Ovary (tissue), 9 donors: ENCODE measurements around the gene HOXC11. TPM values are rescaled to one million over a fixed set of nuclear protein-coding genes. Genes with fewer than 3 reads are reported as not detected.

ENCODE experiments used
- DNase-seq, 5 donors: peaks; one replicate each; pipeline ENCODE4 v3.0.0-alpha.2; 2019 to 2020
- H3K27ac ChIP-seq, 2 donors: fragments of 200-600 bp; one replicate each; pipeline versions ENCODE4 v1.5.1 to v1.8.0; 2019 to 2022
- H3K27me3 ChIP-seq: fragments of 200-600 bp; one replicate; pipeline ENCODE4 v1.8.0; 2022
- H3K36me3 ChIP-seq: fragments of 200-600 bp; sonication (generic); one replicate; pipeline ENCODE4 v1.5.1; 2019
- H3K4me1 ChIP-seq: one replicate; pipeline ENCODE4 v1.8.1; 2013; ENCODE audit warnings: mild to moderate bottlenecking, moderate library complexity; ENCODE audit not compliant: insufficient read depth
- H3K4me3 ChIP-seq: fragments of 200-600 bp; sonication (generic); one replicate; pipeline ENCODE4 v1.5.1; 2017
- H3K9me3 ChIP-seq, 2 donors: fragments of 200-600 bp in 1 of 2; sonication (generic) in 1 of 2; one replicate each; pipeline versions ENCODE4 v1.5.1 to v1.8.1; 2013 to 2019; ENCODE audit warnings: mild to moderate bottlenecking in 1 of 2, moderate library complexity in 1 of 2
- EP300 ChIP-seq: sonication (generic); formaldehyde crosslinking; IDR thresholded peaks from one replicate; pipeline ENCODE4 v1.6.1; 2017; ENCODE audit warnings: antibody characterized with exemption
- POLR2A ChIP-seq: fragments of 450-650 bp; IDR thresholded peaks from one replicate; pipeline ENCODE4 v1.6.1; 2017; ENCODE audit warnings: antibody characterized with exemption, mild to moderate bottlenecking, moderate library complexity
- WGBS, 3 donors: extraction: QIAGEN DNeasy Blood & Tissue Kit in 1 of 3; methylation state at CpG; one replicate each; pipeline versions ENCODE4 v1.1.5 to v1.1.7; 2013 to 2017; 5-methylcytosine and 5-hydroxymethylcytosine counted together
- intact Hi-C, 4 donors: fragments of 100-400 bp; cut with DNase I; formaldehyde crosslinking; loops; one replicate each; pipeline versions ENCODE4 v1.11.0 to v1.15.1; 2022 to 2023
- polyA plus RNA-seq, 2 donors: library from polyadenylated mRNA; stranded (reverse); fragments of 200-250 nt in 1 of 2; fragments of 350-450 nt in 1 of 2; fragmentation: Illumina TruSeq in 1 of 2; extraction: RNeasy Lipid Tissue Mini Kit (QIAGEN cat#74804) in 1 of 2; gene quantifications; one replicate each; pipeline ENCODE4 v1.2.3, GENCODE V29; 2013 to 2014
- total RNA-seq, 7 donors: library from RNA; depleted of rRNA in 2 of 7; stranded (reverse); fragments of >200 nt in 2 of 7; fragmentation: NEBNext Ultra II Directional in 3 of 7; extraction: Animal tissue kit (Norgen Biotek cat#: 25700) in 3 of 7; gene quantifications; one replicate each; pipeline versions ENCODE4 v1.1.0 to v1.2.4, GENCODE V29; 2016 to 2023
- TF ChIP-seq, protein P1 (sequence below), 3 donors: fragments of 450-650 bp in 2 of 3; fragments of 200-600 bp in 1 of 3; IDR thresholded peaks; one replicate each; pipeline versions ENCODE4 v1.5.1 to v1.8.0; 2016 to 2022; ENCODE audit warnings: antibody characterized with exemption in 3 of 3, mild to moderate bottlenecking in 1 of 3
- donor health status: DM: no; HTN: no; CAD: no; lungs with moderate emphysema.
- donor health status: DM: no; HTN: no; CAD: no.
- donor health status: Bipolar disorder and iron deficiency.
- donor health status: DM: yes; HTN: yes; CAD: no.
- donor health status: DM: no; HTN: no; CAD: no.
- donor health status: DM: yes; HTN: yes; CAD: no.

Gene HOXC11
- total and polyA plus RNA-seq, 9 donors, result 0.12 to 1.1 TPM; not detected in 7

DNA sequence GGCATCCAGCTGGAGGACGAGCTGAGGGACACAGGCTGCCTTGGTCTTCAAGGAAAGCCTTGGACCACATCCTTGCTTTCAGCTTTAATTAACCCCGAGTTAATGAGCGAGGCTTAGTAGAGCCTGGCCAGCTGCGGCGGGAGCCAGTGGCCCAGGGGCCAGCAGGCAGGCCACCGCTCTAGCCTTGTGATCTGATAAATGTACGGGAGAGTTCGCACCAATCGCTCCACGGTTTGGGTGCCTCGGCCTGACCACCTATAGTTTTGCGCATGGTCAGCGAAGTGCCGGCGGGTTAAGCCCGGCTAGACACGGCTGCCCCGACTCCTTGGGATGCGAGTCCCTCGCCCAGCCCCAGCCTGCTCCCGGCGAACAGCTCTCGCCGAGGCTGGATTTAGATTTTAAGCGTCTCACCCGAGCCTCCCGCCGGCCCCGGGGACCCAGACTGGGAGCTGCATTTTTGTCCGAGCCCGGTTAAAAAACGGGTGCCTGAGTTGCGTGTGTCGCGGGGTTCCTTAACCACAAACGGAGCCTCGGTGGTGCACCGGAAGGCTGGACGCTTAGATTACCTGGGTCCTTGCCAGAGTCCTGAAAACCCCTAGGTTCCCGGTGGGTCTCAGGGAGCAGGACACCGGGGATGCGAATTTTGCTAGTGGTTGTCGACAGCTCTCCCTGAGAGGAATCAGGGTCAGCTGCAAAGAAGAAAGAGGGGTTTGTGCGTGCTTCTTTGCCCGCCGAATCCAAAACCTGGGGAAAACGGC, 21.2 kb upstream of the HOXC11 start:
- peaks cover 4% of the 10 kb centered on the region for H3K4me1 ChIP-seq
- TF ChIP-seq POLR2A (no peak), EP300 (no peak)
- TF ChIP-seq, protein P1, sequence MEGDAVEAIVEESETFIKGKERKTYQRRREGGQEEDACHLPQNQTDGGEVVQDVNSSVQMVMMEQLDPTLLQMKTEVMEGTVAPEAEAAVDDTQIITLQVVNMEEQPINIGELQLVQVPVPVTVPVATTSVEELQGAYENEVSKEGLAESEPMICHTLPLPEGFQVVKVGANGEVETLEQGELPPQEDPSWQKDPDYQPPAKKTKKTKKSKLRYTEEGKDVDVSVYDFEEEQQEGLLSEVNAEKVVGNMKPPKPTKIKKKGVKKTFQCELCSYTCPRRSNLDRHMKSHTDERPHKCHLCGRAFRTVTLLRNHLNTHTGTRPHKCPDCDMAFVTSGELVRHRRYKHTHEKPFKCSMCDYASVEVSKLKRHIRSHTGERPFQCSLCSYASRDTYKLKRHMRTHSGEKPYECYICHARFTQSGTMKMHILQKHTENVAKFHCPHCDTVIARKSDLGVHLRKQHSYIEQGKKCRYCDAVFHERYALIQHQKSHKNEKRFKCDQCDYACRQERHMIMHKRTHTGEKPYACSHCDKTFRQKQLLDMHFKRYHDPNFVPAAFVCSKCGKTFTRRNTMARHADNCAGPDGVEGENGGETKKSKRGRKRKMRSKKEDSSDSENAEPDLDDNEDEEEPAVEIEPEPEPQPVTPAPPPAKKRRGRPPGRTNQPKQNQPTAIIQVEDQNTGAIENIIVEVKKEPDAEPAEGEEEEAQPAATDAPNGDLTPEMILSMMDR (IDR thresholded peaks at IDR 0.05), result no peak
- H3K27ac ChIP-seq, result no peak overlapping the region
- no peaks in the 10 kb centered on the region for H3K9me3 ChIP-seq
- H3K4me3 ChIP-seq, result no peak overlapping the region
- peaks cover 14% of the 10 kb centered on the region for H3K27me3 ChIP-seq
- intact Hi-C loops, result no loop called here
- DNase-seq, result no peak
- H3K36me3 ChIP-seq, result no peaks in the 10 kb centered on the region
- 5 to 17% (median 9%) methylated on average over 25 to 47 of the region's 47 CpGs for WGBS, 3 donors

DNA sequence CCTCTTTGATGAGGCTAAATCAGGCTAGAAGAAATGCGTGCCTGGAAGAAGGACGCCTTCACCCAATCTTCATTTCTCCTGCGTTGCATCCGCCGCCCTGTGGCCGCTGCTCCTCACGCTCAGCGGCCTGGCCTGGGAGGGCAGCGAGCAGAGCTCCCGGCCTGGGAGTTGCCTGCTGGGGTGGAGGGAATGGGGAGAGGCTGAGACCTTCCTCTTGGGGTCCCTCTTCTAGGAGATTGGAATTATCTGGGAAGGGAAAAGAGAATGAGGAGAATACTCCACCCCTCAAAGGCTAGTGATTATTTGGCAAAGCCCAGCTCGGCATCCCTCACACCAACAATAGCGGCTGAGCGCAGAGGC, 20.6 kb upstream of the HOXC11 start:
- 21 to 37% (median 36%) methylated on average over 13 of the region's 13 CpGs for WGBS, 3 donors
- peaks cover 14% of the 10 kb centered on the region for H3K27me3 ChIP-seq

DNA sequence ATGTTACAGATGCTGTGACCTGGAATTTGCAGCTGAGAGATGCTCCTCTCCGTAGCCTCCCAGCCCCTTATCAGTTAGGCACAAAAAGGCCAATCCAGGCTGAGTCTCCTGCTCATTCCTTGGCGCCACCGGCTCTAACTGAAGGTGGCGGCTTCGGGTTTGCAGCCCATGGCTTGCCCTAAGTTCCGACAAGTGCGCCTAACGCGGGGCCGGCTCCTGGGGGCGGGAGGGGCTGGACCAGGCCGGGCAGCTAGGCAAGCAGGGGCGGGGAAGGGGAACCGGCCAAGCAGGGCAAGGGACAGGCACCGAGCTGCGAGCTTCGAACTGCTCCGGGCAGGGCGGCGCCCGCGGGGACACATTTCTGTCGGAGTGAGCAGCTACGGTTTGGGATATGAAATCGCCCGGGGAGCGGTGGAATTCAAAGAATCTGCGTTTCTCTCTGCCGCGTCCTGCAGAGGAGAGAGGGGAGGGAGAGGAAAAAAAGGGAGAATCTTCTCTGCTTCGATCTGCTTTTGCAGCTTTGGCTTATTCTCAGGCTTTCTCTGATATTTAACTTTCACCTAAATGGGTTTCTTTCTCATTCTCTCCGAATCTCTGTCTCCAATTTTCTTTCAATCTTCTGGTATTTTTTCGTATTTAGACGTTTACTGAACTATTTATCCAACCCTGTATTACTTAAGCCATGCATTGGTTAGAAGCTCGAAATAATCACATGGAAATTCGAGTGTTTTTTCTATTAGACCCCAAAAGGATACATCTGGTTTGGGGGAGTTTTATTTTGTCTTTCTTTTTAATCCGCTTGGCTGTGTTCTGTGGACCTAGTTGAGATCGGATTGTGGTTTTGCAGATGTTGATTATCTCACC, 19.8 kb upstream of the HOXC11 start:
- Histone ChIP-seq H3K4me1 (peaks cover 4% of the 10 kb centered on the region), H3K9me3 (no peaks in the 10 kb centered on the region), H3K4me3 (no peak overlapping the region), H3K36me3 (no peaks in the 10 kb centered on the region), H3K27ac (no peak overlapping the region), H3K27me3 (peaks cover 14% of the 10 kb centered on the region)
- intact Hi-C loops, result no loop called here
- WGBS, 3 donors, result 9 to 14% (median 9%) methylated on average over 38 of the region's 38 CpGs
- TF ChIP-seq, protein P1 (IDR thresholded peaks at IDR 0.05), result no peak
- TF ChIP-seq POLR2A (no peak), EP300 (no peak)
- DNase-seq, result no peak

More for the DNA sequence above, 20.6 kb upstream of the HOXC11 start:
- Histone ChIP-seq H3K27ac (no peak overlapping the region), H3K36me3 (no peaks in the 10 kb centered on the region), H3K4me1 (peaks cover 4% of the 10 kb centered on the region), H3K9me3 (no peaks in the 10 kb centered on the region), H3K4me3 (no peak overlapping the region)
- no peak for TF ChIP-seq POLR2A
- TF ChIP-seq, protein P1 (IDR thresholded peaks at IDR 0.05), result no peak
- no peak for TF ChIP-seq EP300
- intact Hi-C loops, result no loop called here
- no peak for DNase-seq

DNA sequence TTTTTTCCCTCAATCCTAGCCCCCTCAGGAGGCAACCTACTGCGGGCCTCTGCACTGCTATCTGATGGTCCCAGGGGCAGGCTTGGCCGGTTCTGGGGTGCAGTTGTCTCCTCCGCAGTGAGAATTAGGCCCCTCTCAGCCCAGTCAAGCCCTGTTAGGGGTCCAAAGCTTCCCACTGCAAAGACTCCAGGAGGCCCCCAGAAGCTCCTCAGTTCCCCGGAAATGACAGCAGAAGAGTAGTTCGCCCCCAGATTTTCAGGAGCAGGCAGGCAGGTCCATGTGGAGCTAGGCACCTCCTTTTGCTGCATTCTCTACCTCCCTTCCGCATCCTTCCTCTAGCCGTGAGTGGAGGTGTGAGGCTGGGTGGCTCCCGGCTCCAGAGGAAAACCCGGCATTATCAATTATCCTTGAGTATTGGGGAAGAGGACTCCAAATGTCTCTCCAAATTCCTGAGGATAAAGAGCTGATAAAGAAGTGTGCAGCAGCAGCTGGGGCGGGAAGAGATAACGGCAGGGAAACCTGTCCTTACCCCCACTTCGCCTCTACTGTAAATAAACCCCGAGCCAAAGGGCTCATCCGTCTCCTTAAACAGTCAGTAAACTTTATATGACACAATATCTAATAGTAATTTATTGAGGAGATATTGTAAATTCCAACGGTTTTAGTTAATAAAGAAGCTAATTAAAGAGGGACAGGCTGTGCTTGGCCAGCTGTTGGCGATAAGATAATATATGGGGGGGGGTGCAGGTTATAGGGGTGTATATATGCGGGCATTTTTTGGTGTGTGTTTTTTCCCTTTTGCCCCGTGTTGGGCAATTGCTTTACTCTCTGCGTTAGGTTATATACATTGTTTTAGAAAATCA, 18.9 kb upstream of the HOXC11 start:
- Histone ChIP-seq H3K4me3 (no peak overlapping the region), H3K27me3 (peaks cover 14% of the 10 kb centered on the region), H3K4me1 (peaks cover 4% of the 10 kb centered on the region), H3K36me3 (no peaks in the 10 kb centered on the region), H3K9me3 (no peaks in the 10 kb centered on the region), H3K27ac (no peak overlapping the region)
- intact Hi-C loops, result no loop called here
- no peak for DNase-seq
- 7 to 15% (median 7%) methylated on average over 19 of the region's 19 CpGs for WGBS, 3 donors
- no peak for TF ChIP-seq POLR2A
- TF ChIP-seq, protein P1 (IDR thresholded peaks at IDR 0.05), result no peak
- no peak for TF ChIP-seq EP300
